GM21737 (cell line): Measurements from ENCODE around the gene STK40.

Experiments
- ATAC-seq: cut with Tn5 transposase; IDR thresholded peaks from one replicate; pipeline ENCODE4 v1.9.1; 2021; ENCODE audit warnings: mild to moderate bottlenecking, moderate library complexity; ENCODE audit not compliant: unreplicated experiment

Gene STK40

GRCh38 chr1:36321119-36321951 lies 64.4 kb downstream of the STK40 start:
- ATAC-seq = no peak

- no peak for ATAC-seq
These were observed 65.0 kb downstream of the STK40 start for GRCh38 chr1:36320767-36321118.

DNA sequence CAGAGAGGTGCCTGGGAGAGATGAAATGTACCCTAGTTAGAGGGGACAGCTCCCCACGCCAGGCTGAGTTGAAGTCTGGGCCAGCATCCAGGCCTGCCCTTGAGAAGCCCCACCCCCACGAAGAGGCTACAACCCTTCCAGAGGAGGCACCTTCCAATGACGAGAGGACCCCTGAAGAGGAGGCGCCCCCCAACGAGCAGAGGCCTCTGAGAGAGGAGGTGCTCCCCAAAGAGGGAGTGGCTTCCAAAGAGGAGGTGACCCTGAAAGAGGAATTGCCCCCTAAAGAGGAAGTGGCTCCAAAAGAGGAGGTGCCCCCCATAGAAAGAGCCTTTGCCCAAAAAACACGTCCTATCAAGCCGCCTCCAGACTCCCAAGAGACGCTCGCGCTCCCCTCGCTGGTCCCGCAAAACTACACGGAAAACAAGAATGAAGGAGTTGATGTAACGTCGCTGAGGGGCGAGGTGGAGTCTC lies 65.4 kb downstream of the STK40 start:
- no peak for ATAC-seq

- ATAC-seq = no peak
These were observed 76.3 kb downstream of the STK40 start for GRCh38 chr1:36309397-36309796.

DNA sequence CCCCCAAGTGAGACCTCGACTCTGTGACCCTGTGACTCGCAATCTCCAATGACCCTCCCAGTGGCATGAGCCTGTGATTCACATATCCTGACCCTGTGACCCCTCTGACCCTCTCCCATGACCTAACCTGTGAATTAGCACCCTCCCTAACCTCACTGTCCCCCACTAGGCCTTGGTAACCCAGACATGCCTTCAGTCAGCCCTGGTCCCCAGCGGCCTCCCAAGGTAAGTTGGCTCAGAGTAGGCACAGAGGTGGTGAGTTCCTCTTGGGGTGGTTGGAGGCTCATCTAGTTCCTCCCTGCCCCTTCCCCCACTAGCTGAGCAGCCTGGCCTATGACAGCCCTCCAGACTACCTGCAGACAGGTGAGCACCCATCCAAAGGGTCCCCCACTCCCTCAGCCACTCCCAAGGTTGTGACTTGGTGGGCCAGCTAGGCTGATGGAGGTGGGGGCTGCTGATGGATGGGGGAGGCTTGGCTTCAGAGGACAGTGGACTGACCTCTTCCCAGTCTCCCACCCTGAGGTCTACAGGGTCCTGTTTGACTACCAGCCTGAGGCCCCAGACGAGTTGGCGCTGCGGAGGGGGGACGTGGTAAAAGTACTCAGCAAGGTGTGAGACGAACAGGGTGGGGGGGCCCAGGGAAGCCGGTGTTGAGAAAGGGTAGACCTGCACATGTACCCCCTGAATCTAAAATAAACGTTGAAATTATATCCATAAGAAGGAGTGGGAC lies 78.0 kb downstream of the STK40 start:
- ATAC-seq = no peak

DNA sequence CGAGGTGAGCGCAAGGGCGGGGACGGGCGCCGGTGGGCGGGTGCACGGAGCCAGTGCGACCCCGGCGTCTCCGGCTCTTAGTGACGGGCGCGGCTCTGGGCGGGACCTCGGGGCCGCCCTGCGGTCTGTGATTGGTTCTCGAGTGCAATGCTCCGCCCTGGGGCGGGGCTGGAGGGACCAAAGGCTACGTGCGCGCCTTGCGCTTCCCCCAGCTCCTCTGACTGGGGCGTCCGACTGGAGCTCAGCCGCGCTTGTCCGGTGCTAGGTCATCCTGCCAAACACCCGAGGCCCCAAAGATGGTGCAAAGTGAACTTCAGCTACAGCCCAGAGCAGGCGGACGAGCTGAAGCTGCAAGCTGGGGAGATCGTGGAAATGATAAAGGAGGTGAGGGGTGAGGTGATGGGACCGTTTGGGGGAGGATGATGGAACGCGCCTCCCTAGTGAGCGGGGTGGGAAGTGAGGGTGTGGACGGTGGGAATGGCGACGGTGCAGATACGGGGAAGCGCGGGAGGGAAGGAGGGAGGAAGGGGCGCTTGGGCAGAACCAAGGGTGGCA lies 78.7 kb downstream of the STK40 start:
- peak; percentile 98 for ATAC-seq

- peak; percentile 27 for ATAC-seq
These were observed 79.4 kb downstream of the STK40 start, which contains the start of gene SH3D21 for GRCh38 chr1:36306210-36306901. TSS of gene SH3D21 (plus strand) at chr1:36306368. CDS start at chr1:36306421, 53 bp downstream.

GRCh38 chr1:36305915-36306209 lies 79.9 kb downstream of the STK40 start:
- no peak for ATAC-seq

GRCh38 chr1:36304970-36305914 lies 80.5 kb downstream of the STK40 start:
- no peak for ATAC-seq

- ATAC-seq = no peak
These were observed 81.2 kb downstream of the STK40 start for GRCh38 chr1:36304521-36304920.

GRCh38 chr1:36303650-36304360 lies 81.9 kb downstream of the STK40 start:
- ATAC-seq = no peak

DNA sequence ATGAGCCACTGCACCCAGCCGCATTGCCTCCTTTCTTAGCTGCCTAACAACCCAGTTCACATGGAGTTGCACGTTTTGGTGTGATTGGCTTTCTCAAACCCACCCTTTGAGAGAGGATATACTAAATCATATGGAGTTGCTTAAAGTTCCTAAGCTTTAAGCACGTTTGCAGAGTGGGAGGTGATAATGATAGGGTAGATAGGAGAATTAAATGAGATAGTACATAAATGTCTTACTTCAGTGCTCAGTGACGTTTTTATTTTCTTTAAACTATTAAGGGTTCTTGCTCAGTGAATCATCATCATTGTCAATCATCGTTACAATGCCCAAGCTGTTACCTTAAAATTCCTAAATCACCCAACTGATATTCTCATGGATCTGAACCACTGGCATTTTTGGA lies 82.5 kb downstream of the STK40 start:
- ATAC-seq = no peak

GRCh38 chr1:36301220-36301619 lies 84.5 kb downstream of the STK40 start:
- no peak for ATAC-seq

- no peak for ATAC-seq
These were observed 85.2 kb downstream of the STK40 start for GRCh38 chr1:36300526-36300925.

- no peak for ATAC-seq
These were observed 87.1 kb downstream of the STK40 start for GRCh38 chr1:36298640-36299039.

DNA sequence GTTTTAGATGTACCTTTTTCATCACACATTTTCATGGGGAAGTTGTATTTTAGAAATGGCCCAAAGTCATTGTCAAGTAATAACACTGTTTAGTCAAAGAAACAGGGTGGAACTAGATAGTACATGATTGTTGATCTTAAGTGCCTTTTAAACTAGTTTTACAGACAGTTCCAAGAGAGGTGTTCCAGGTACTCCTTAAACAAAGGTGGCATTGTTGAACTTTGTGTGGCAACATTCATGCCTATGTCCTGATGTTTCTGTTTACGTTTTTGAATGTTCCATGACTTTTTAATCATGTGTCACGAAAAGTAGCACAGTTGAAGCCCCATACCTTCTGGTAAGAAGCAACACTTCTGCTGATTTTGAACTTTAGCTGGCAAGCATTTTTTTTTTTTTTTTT lies 88.7 kb downstream of the STK40 start:
- no peak for ATAC-seq

DNA sequence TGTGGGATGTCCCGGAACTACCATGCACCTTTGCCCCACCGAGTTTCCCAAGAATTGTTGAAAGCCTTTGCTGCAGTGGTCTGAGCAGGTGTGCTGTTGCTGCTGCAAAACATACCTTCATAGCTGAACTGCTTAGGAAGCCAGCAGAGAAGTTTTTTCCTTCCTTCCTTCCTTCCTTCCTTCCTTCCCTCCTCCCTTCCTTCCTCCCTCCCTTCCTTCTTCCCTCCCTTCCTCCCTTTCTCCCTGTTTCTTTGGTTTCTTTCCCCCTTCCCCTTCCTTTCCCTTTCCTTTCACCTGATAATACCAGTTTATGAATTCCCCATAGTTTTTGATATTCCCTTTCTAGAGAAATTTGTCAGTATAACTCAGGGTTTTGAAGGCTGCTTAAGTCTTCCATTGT lies 90.3 kb downstream of the STK40 start:
- no peak for ATAC-seq
